Femur (tissue), 1 donor: ENCODE data around the gene ANAPC5.
"Not testable (repeated sequence)": the region's sequence is repeated elsewhere in the genome, so short reads cannot be mapped to it uniquely, and the experiment has no call there.

Source experiments
- DNase-seq: peaks from one replicate; pipeline ENCODE4 v3.0.0-alpha.2; 2017

Gene ANAPC5, protein sequence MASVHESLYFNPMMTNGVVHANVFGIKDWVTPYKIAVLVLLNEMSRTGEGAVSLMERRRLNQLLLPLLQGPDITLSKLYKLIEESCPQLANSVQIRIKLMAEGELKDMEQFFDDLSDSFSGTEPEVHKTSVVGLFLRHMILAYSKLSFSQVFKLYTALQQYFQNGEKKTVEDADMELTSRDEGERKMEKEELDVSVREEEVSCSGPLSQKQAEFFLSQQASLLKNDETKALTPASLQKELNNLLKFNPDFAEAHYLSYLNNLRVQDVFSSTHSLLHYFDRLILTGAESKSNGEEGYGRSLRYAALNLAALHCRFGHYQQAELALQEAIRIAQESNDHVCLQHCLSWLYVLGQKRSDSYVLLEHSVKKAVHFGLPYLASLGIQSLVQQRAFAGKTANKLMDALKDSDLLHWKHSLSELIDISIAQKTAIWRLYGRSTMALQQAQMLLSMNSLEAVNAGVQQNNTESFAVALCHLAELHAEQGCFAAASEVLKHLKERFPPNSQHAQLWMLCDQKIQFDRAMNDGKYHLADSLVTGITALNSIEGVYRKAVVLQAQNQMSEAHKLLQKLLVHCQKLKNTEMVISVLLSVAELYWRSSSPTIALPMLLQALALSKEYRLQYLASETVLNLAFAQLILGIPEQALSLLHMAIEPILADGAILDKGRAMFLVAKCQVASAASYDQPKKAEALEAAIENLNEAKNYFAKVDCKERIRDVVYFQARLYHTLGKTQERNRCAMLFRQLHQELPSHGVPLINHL

GRCh38 chr12:121351820-121352681, at the start of gene ANAPC5:
TSS of gene ANAPC5 (minus strand) at chr12:121352411. CDS start at chr12:121352340, 71 bp downstream.
- DNase-seq = peak; percentile 98

DNA sequence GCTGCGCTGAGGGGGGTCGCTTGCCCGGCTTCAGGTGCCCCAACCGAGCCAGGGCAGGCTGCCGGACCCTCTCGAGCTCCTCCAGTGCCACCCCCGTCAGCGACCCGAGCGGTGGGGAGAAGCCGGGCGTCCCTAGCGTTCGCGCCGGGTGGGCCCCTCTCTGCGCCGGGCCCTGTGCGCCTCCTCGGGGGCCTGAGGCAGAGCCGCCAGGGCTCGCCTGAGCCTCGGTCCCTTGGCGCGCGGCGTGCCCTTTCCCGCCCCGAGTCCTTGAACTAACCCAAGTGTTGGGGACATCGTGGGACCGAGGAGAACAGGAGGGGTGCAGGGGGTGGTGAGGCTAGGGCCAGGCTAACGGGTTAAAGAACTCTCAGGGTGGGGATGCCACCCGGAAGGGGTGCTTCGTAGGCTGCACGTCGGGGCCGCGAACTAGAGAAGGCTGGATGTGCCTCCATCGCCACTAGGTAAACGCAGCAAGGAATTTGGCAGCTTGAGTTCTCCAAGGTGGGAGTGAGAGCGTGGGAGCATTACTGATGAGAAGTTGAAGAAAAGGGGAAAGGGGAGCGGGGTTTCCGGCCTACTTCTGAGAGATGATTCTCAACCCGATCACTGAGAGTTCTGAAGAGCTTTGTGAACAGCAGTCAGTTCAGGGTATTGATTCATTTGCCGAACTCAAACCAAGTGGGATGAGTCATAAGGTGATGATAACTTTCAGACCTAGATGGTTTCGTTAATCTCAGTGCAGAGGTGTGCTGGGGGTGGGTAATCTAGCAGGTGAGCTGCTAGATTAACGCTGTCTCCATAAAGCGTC, 48.3 kb upstream of the ANAPC5 start:
- DNase-seq = no peak

DNA sequence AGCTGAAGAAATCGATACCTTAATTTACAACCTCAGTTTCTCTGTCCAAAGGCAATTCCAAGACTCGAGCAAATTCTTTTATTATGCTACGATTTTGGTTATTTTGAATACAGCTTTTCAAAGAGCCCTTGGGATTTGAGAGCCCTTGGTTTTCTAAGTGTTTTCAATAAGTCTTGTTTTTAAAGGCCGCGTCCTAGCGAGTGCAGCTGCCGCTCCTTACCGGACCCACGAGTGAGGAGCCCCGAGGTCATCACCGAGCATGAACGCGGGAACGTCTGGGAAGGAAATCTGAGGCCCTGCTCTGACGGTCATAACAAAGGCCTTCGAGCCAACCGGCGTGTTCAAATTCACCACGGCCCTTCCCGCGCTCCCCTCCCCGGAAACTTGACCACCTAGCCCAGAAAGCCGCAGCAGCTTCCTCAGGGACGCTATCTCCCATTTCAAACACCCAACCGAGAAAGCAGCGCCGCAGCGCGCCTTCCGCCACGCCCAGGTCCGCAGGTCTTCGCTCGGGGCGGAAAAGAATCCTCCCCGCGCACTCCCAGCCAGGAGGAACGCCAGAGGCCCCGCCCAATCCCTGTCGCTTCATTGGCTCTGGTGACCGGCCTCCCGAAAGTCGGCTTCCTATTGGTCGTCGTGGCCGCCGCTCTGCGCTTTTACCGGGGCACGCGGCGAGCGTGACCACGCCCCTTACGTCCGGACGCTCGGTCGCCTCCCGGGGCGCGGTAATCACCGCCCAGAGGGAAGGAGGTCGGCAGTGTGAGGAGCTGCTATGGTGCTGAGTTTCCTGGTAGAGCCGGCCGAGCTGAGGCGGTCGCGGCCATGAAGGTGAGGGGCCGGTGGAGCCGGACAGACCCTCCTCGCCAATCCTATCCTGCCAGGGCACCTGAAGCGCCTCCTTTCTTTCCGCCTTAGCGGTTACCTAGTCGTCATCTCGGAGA, 47.5 kb upstream of the ANAPC5 start, which contains the start of gene RNF34:
TSS of gene RNF34 (plus strand) at position 728 of the 941 bp plus-strand sequence. CDS start at position 823, 95 bp downstream.
- peak; percentile 99 for DNase-seq

- no peak for DNase-seq
Observed at GRCh38 chr12:121398355-121398754, 46.1 kb upstream of the ANAPC5 start.

DNA sequence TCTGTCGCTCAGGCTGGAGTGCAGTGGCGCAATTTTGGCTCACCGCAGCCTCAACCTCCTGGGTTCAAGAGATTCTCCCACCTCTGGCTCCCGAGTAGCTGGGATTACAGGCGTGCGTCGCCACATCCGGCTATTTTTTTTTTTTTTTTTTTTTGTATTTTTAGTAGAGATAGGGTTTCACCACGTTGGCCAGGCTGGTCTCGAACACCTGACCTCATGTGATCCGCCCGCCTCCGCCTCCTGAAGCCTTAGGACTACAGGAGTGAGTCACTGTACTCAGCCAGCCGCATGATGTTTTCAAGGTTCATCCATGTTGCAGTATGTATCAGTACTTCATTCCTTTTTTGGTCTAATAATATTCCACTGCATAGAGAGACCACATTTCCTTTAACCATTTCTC, 45.3 kb upstream of the ANAPC5 start:
- DNase-seq = no peak

DNA sequence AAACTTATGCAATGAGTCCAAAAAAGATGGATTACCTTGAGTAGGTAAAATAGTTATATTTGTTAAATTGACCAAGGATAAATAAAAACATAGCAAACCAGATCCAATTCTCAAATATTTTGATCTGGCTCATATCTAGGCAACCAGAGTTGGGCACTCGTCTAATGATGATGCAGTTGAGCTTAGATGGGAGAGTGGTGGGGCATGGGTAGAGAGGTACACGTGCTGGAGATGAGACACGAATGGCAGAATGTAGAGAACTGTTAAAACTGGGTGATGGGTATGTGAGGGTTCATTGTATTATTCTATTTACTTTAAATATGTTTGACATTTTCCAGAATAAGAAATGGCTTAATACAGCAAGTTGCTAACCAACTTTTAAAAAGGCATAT, 40.1 kb upstream of the ANAPC5 start:
- no peak for DNase-seq

GRCh38 chr12:121391619-121392324, 39.6 kb upstream of the ANAPC5 start:
- DNase-seq = no peak

GRCh38 chr12:121390856-121391255, 38.6 kb upstream of the ANAPC5 start:
- DNase-seq = no peak

DNA sequence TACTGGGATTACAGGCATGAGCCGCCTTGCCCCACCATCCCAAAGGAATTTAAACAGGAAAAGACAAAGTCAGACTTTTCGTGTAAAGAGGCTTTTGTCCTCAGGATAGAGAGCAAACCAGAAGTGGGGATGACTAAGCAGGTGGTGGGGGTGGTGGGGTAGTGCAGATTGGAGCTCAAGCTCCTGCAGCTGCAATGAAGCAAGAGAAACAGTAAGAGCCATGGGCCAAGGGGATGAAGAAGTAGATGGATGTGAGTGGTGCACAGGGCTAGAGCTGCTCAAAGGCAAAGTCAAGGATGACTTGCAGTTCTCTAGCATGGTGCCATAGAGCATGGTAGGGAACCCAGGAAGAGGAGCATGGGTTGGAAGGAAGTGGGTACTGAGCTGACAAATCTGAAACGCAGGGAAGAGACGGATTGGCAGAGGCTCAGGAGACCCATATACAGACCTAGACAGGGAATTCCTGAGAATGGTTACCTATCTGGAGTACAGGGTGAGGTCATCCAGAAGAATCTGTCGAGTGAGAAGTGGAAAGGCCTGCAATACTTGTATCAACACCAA, 36.3 kb upstream of the ANAPC5 start:
- no peak for DNase-seq

- DNase-seq = not testable (repeated sequence)
Observed at GRCh38 chr12:121384891-121385290, 32.7 kb upstream of the ANAPC5 start.

DNA sequence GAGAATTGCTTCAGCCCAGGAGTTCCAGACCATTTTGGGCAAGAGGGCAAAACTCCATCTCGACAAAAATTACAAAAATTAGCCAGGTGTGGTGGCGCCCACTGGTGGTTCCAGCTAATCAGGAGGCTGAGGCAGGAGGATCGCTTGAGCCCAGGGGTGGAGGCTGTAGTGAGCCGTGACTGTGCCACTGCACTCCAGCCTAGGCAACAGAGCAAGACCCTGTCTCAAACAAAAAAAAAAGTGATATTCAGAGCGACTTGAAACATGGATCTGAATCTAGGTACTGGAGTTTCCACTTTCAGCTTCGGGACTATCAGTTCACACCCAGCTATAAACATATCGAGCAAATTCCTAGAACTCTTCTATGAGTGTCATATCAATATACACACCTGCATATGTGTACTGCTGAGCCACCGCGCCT, 31.4 kb upstream of the ANAPC5 start:
- no peak for DNase-seq

DNA sequence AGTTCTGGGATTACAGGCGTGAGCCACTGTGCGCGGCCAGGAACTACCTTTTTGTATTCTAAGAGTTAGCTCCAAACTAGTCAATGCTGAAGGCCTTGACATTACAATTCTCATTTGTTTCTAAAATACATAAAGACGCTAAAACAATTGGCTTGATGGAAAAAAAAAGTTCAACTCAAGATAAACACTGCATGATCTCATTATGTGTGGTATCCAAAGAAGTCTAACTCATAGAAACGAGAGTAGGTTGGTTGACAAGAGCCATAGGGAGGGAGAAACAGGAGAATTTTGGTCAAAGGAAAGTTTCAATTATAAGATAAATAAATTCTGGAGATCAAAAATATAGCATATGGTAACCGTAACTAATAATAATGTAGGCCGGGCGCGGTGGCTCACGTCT, 27.7 kb upstream of the ANAPC5 start:
- no peak for DNase-seq

GRCh38 chr12:121378736-121379135, 26.5 kb upstream of the ANAPC5 start:
- no peak for DNase-seq

DNA sequence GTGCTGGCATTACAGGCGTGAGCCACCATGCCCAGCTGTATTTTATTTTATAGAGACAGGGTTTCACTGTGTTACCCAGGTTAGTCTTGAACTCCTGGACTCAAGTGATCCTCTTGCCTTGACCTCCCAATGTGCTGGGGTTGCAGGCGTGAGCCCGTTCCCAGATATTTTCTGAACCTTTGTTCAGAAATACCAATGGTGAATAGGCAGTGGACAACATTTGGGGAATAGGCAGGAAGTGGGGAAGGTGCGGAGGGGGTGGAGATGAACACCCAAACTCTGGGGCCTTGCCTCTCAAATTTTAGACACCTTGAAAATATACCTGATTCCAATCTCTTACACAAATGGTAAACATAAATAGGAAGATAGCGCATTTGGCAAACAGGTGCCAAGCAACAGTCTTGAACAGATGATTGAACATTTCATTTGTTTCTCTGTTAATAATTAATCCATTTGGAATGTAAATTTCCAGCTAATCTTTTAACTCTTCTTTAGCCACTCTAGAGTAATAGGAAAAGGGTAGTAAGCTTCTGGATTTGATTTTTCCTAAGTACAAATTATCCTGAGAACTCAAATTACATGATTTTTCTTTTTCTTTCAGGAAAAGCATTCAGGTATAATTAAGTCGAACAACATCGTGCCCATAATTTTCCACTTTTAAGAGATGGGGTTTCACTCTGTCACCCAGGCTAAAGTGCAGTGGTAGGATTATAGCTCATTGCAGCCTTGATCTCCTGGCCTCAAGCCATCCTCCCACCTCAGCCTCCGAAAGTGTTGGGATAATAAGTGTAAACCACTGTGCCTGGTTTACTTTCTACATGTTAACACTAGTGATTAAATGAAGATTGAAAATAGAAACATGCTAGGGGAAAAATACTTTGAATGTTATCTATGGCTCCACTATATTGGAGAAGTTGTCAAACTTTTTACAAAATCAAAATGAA, 24.8 kb upstream of the ANAPC5 start:
- no peak for DNase-seq

GRCh38 chr12:121374945-121375584, 22.9 kb upstream of the ANAPC5 start:
- DNase-seq = not testable (repeated sequence)

GRCh38 chr12:121374336-121374735, 22.1 kb upstream of the ANAPC5 start:
- DNase-seq = not testable (repeated sequence)

GRCh38 chr12:121373755-121374154, 21.5 kb upstream of the ANAPC5 start:
- no peak for DNase-seq

DNA sequence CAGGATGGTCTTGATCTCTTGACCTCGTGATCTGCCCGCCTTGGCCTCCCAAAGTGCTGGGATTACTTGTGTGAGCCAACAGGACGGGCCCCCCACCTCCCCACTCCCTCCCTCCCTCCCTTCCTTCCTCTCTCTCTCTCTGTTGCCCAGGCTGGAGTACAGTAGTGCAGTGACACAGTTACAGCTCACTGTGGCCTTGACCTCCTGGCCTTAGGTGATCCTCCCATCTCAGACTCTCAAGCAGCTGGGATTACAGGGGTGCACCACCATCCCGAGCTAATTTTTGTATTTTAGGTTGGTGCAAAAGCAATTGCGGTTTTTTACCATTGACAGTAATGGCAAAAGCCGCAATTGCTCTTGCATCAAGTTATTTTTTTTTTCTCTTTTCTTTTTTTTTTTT, 19.2 kb upstream of the ANAPC5 start:
- DNase-seq = no peak
